GM06990 (cell line): ENCODE results near the gene BFSP1.

Experiments
- DNase-seq: peaks from one replicate; pipeline ENCODE4 v3.0.0-alpha.2; 2011; ENCODE audit not compliant: insufficient read length; ENCODE audit errors: extremely low read depth
- H3K27me3 ChIP-seq: replicated peaks from 2 replicates; pipeline ENCODE4 v1.6.0; 2011; ENCODE audit warnings: low read length; ENCODE audit not compliant: control insufficient read depth, insufficient read depth
- H3K36me3 ChIP-seq: 2 replicates; pipeline ENCODE4 v1.5.1; 2011; ENCODE audit warnings: low read length; ENCODE audit not compliant: control insufficient read depth, insufficient read depth
- H3K4me3 ChIP-seq: replicated peaks from 2 replicates; pipeline ENCODE4 v1.5.1; 2011; ENCODE audit warnings: low read depth, mild to moderate bottlenecking, control low read depth, low read length
- CTCF ChIP-seq: IDR thresholded peaks from 2 replicates; pipeline ENCODE4 v1.5.1; 2011; ENCODE audit warnings: low read length, control low read depth, mild to moderate bottlenecking, inconsistent platforms; ENCODE audit not compliant: insufficient read depth, poor library complexity, severe bottlenecking

Gene BFSP1

GRCh38 chr20:17507531-17507930, 23.6 kb downstream of the BFSP1 start:
- no peaks in the 10 kb centered on the region for H3K27me3 ChIP-seq
- H3K36me3 ChIP-seq, result no peaks in the 10 kb centered on the region
- TF ChIP-seq CTCF, result no peak
- no peak overlapping the region for H3K4me3 ChIP-seq
- no peak for DNase-seq

GRCh38 chr20:17507032-17507431, 24.1 kb downstream of the BFSP1 start:
- DNase-seq, result no peak
- H3K27me3 ChIP-seq, result no peaks in the 10 kb centered on the region
- H3K36me3 ChIP-seq, result no peaks in the 10 kb centered on the region
- TF ChIP-seq CTCF, result no peak
- H3K4me3 ChIP-seq, result no peak overlapping the region

- H3K36me3 ChIP-seq, result no peaks in the 10 kb centered on the region
- H3K4me3 ChIP-seq, result peak overlapping the region; percentile 62
- H3K27me3 ChIP-seq, result no peaks in the 10 kb centered on the region
- TF ChIP-seq CTCF, result no peak
- no peak for DNase-seq
Observed at GRCh38 chr20:17505636-17506517, 25.3 kb downstream of the BFSP1 start.

GRCh38 chr20:17504898-17505635, 26.1 kb downstream of the BFSP1 start:
- Histone ChIP-seq H3K4me3 (peak overlapping the region; percentile 62), H3K27me3 (no peaks in the 10 kb centered on the region), H3K36me3 (no peaks in the 10 kb centered on the region)
- peak; percentile 72 for DNase-seq
- TF ChIP-seq CTCF, result peak; percentile 44

GRCh38 chr20:17504066-17504897, 26.9 kb downstream of the BFSP1 start:
- H3K27me3 ChIP-seq, result no peaks in the 10 kb centered on the region
- H3K36me3 ChIP-seq, result no peaks in the 10 kb centered on the region
- DNase-seq, result no peak
- H3K4me3 ChIP-seq, result no peak overlapping the region
- no peak for TF ChIP-seq CTCF
